ENCODE measurements around the gene PAGR1. TPM values are rescaled to one million over a fixed set of nuclear protein-coding genes. Genes with fewer than 3 reads are reported as not detected.
"Not testable (repeated sequence)": the region's sequence is repeated elsewhere in the genome, so short reads cannot be mapped to it uniquely, and the experiment has no call there.

The PAGR1 gene
- total RNA-seq, 1 donor from 2014 or later = 53.9 TPM

- Histone ChIP-seq H3K36me3 (ENCODE audit: control insufficient read depth, insufficient read depth, low read length) (peaks cover 4% of the 10 kb centered on the region), H3K4me3 (ENCODE audit: low read depth, low read length) (no peak overlapping the region), H3K27me3 (ENCODE audit: control insufficient read depth, insufficient read depth, low read length) (no peaks in the 10 kb centered on the region)
- no peak for DNase-seq (ENCODE audit: low read depth)
- no peak for TF ChIP-seq CTCF (IDR thresholded peaks at IDR 0.05; ENCODE audit: insufficient read depth, low read length, poor library complexity, severe bottlenecking)
These were observed 15.5 kb downstream of the PAGR1 start for GRCh38 chr16:29831490-29831889.

GRCh38 chr16:29833219-29833618 is 17.3 kb downstream of the PAGR1 start:
- H3K4me3 ChIP-seq (ENCODE audit: low read depth, low read length); H3K27me3 ChIP-seq (ENCODE audit: control insufficient read depth, insufficient read depth, low read length); DNase-seq (ENCODE audit: low read depth); H3K36me3 ChIP-seq (ENCODE audit: control insufficient read depth, insufficient read depth, low read length): not testable (repeated sequence)

- H3K4me3 ChIP-seq (ENCODE audit: low read depth, low read length) = no peak overlapping the region
- TF ChIP-seq CTCF (IDR thresholded peaks at IDR 0.05; ENCODE audit: insufficient read depth, low read length, poor library complexity, severe bottlenecking) = no peak
- H3K27me3 ChIP-seq (ENCODE audit: control insufficient read depth, insufficient read depth, low read length) = no peaks in the 10 kb centered on the region
- H3K36me3 ChIP-seq (ENCODE audit: control insufficient read depth, insufficient read depth, low read length) = peaks cover 4% of the 10 kb centered on the region
- DNase-seq (ENCODE audit: low read depth) = no peak
These were observed 18.1 kb downstream of the PAGR1 start for GRCh38 chr16:29834079-29834478.

- H3K27me3 ChIP-seq (ENCODE audit: control insufficient read depth, insufficient read depth, low read length) = no peaks in the 10 kb centered on the region
- peaks cover 3% of the 10 kb centered on the region for H3K36me3 ChIP-seq (ENCODE audit: control insufficient read depth, insufficient read depth, low read length)
- TF ChIP-seq CTCF (IDR thresholded peaks at IDR 0.05; ENCODE audit: insufficient read depth, low read length, poor library complexity, severe bottlenecking) = no peak
- DNase-seq (ENCODE audit: low read depth) = no peak
- no peak overlapping the region for H3K4me3 ChIP-seq (ENCODE audit: low read depth, low read length)
These were observed 20.0 kb downstream of the PAGR1 start for GRCh38 chr16:29835926-29836325.

- no peak for TF ChIP-seq CTCF (IDR thresholded peaks at IDR 0.05; ENCODE audit: insufficient read depth, low read length, poor library complexity, severe bottlenecking)
- H3K27me3 ChIP-seq (ENCODE audit: control insufficient read depth, insufficient read depth, low read length) = no peaks in the 10 kb centered on the region
- H3K4me3 ChIP-seq (ENCODE audit: low read depth, low read length) = no peak overlapping the region
- peaks cover 7% of the 10 kb centered on the region for H3K36me3 ChIP-seq (ENCODE audit: control insufficient read depth, insufficient read depth, low read length)
- DNase-seq (ENCODE audit: low read depth) = no peak
These were observed 20.7 kb downstream of the PAGR1 start for GRCh38 chr16:29836623-29837022.

- Histone ChIP-seq H3K36me3 (ENCODE audit: control insufficient read depth, insufficient read depth, low read length) (peaks cover 7% of the 10 kb centered on the region), H3K27me3 (ENCODE audit: control insufficient read depth, insufficient read depth, low read length) (no peaks in the 10 kb centered on the region), H3K4me3 (ENCODE audit: low read depth, low read length) (no peak overlapping the region)
- DNase-seq (ENCODE audit: low read depth) = no peak
- no peak for TF ChIP-seq CTCF (IDR thresholded peaks at IDR 0.05; ENCODE audit: insufficient read depth, low read length, poor library complexity, severe bottlenecking)
These were observed 21.9 kb downstream of the PAGR1 start for GRCh38 chr16:29837841-29838240.

All from kidney epithelial cell (primary cell).